HAP-1 (cell line): ENCODE results near the gene EFHC1.

Source experiments
- DNase-seq, 2 experiments: peaks; one replicate each; pipeline ENCODE4 v3.0.0-alpha.2; 2016 to 2020; ENCODE audit warnings: low spot score in 2 of 2
- H3K27me3 ChIP-seq: fragments of 250-450 bp; sonication (Bioruptor Pico); 2 replicates; pipeline ENCODE4 v1.5.1; 2020; ENCODE audit warnings: low read depth, mild to moderate bottlenecking, moderate library complexity
- H3K36me3 ChIP-seq: fragments of 250-450 bp; sonication (Bioruptor Pico); replicated peaks from 2 replicates; pipeline ENCODE4 v1.5.1; 2020; ENCODE audit warnings: mild to moderate bottlenecking
- H3K4me1 ChIP-seq: fragments of 250-450 bp; sonication (Bioruptor Pico); 2 replicates; pipeline ENCODE4 v1.5.1; 2020; ENCODE audit warnings: mild to moderate bottlenecking
- H3K4me3 ChIP-seq: fragments of 250-450 bp; sonication (Bioruptor Pico); 2 replicates; pipeline ENCODE4 v1.5.1; 2020; ENCODE audit warnings: mild to moderate bottlenecking, moderate library complexity
- H3K9me3 ChIP-seq: fragments of 250-450 bp; sonication (Bioruptor Pico); 2 replicates; pipeline ENCODE4 v1.5.1; 2020; ENCODE audit warnings: mild to moderate bottlenecking, moderate library complexity
- in situ Hi-C: fragments of 300-500 bp; cut with MboI; formaldehyde crosslinking; loops from 3 replicates; pipeline ENCODE4 v1.14.3; 2020; ENCODE audit warnings: low sequenced_read_pairs, inconsistent platforms, mixed read lengths

Gene EFHC1

DNA sequence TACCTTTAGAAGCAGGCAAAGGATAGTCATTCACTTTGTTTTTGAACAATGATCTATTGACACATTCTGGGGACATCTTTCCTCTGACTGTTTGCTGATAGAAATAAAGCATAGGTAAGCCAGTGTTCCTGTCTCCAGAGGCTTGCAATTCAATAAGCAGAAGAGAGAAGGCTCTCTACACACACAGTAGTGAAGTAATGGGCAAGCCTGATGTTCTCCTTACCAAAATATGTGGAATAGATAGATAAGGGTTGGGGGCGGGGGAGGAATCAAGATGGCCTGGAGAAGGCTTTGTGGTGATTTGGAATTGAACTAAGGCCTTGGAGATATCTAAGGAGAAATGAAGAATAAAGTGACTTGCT, 30.9 kb upstream of the EFHC1 start:
- no peaks in the 10 kb centered on the region for H3K36me3 ChIP-seq
- in situ Hi-C loops = no loop called here
- H3K27me3 ChIP-seq = no peaks in the 10 kb centered on the region
- no peak for DNase-seq
- H3K4me1 ChIP-seq = no peaks in the 10 kb centered on the region
- no peak overlapping the region for H3K4me3 ChIP-seq
- peaks cover 6% of the 10 kb centered on the region for H3K9me3 ChIP-seq

- Histone ChIP-seq H3K36me3 (no peaks in the 10 kb centered on the region), H3K9me3 (peaks cover 6% of the 10 kb centered on the region), H3K4me3 (no peak overlapping the region), H3K4me1 (no peaks in the 10 kb centered on the region), H3K27me3 (no peaks in the 10 kb centered on the region)
- in situ Hi-C loops = no loop called here
- DNase-seq = no peak
Measured at GRCh38 chr6:52389626-52390360, 30.3 kb upstream of the EFHC1 start.

DNA sequence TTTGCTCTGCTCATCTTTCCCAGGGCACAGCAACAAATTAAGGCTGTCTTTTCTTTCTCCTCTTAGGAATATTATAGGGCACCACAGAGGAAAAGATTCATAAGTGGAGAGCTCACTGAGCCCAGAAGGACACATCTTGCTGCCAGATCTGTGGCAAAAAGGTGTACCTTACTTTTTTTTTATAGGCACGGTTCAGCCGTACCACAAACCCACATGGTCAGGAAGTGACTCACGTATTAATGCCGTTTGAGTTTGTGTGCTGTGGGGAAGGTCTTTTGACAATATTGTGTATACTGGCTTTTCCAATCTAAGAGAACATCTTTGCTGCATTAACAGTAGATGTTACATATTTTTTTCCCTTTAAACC, 29.8 kb upstream of the EFHC1 start:
- Histone ChIP-seq H3K4me1 (no peaks in the 10 kb centered on the region), H3K27me3 (no peaks in the 10 kb centered on the region), H3K4me3 (no peak overlapping the region), H3K36me3 (no peaks in the 10 kb centered on the region), H3K9me3 (peaks cover 6% of the 10 kb centered on the region)
- in situ Hi-C loops = no loop called here
- DNase-seq = no peak

DNA sequence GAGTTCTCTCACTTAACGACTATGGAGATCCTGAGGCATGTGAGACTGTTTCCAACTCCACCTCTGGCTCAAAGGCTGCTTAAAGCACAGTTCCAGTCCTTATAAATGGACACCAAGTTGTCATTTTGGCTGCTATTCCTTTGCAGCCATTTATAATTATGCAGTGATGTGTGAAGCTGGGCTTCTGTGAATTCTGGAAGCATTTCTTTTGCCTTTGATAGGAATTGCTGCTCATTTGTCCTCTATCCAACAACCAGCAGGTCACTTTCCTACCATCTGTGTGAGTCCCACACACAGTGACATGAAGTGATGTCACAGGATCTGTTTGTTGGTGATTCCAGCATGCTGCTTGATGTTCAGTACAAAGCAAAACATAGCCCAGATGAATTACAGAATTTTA, 28.5 kb upstream of the EFHC1 start:
- in situ Hi-C loops = no loop called here
- H3K27me3 ChIP-seq = no peaks in the 10 kb centered on the region
- peaks cover 6% of the 10 kb centered on the region for H3K9me3 ChIP-seq
- H3K4me3 ChIP-seq = no peak overlapping the region
- no peak for DNase-seq
- peaks cover 4% of the 10 kb centered on the region for H3K4me1 ChIP-seq
- no peaks in the 10 kb centered on the region for H3K36me3 ChIP-seq

DNA sequence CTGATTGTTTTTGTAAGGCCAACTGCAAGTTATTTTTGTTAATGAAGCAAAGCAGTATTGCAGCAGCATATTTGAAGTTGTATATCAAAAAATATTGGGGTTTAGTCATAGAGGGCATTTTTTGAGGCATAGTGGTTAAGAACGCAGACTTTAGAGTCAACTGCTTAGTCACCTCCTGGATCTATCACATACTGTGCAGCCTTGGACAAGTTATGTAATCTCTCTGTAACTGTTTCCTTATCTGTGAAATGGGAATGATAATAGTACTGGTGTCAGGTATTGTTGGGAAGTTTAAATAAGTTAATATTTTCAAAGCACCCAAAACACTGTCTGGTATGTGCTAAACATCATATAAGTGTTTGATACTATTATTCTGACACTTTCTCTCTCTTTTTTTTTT, 27.2 kb upstream of the EFHC1 start:
- H3K36me3 ChIP-seq = no peaks in the 10 kb centered on the region
- peaks cover 2% of the 10 kb centered on the region for H3K9me3 ChIP-seq
- H3K4me1 ChIP-seq = peaks cover 7% of the 10 kb centered on the region
- in situ Hi-C loops = no loop called here
- no peak overlapping the region for H3K4me3 ChIP-seq
- H3K27me3 ChIP-seq = no peaks in the 10 kb centered on the region
- no peak for DNase-seq

- Histone ChIP-seq H3K27me3 (no peaks in the 10 kb centered on the region), H3K4me3 (no peak overlapping the region), H3K36me3 (no peaks in the 10 kb centered on the region), H3K9me3 (no peaks in the 10 kb centered on the region), H3K4me1 (peaks cover 7% of the 10 kb centered on the region)
- no peak for DNase-seq
- in situ Hi-C loops = no loop called here
Measured at GRCh38 chr6:52393780-52394179, 26.4 kb upstream of the EFHC1 start.

- DNase-seq = no peak
- Histone ChIP-seq H3K36me3 (no peaks in the 10 kb centered on the region), H3K9me3 (no peaks in the 10 kb centered on the region), H3K4me1 (peaks cover 7% of the 10 kb centered on the region), H3K27me3 (no peaks in the 10 kb centered on the region), H3K4me3 (no peak overlapping the region)
- in situ Hi-C loops = no loop called here
Measured at GRCh38 chr6:52394251-52394666, 25.9 kb upstream of the EFHC1 start.

GRCh38 chr6:52395969-52396368, 24.2 kb upstream of the EFHC1 start:
- in situ Hi-C loops = loop anchor here (5.0 kb wide), 1 partner anchor 109 kb away; no protein-coding TSS in a partner anchor
- Histone ChIP-seq H3K9me3 (no peaks in the 10 kb centered on the region), H3K27me3 (no peaks in the 10 kb centered on the region), H3K36me3 (no peaks in the 10 kb centered on the region), H3K4me3 (no peak overlapping the region), H3K4me1 (peaks cover 7% of the 10 kb centered on the region)
- DNase-seq = no peak

DNA sequence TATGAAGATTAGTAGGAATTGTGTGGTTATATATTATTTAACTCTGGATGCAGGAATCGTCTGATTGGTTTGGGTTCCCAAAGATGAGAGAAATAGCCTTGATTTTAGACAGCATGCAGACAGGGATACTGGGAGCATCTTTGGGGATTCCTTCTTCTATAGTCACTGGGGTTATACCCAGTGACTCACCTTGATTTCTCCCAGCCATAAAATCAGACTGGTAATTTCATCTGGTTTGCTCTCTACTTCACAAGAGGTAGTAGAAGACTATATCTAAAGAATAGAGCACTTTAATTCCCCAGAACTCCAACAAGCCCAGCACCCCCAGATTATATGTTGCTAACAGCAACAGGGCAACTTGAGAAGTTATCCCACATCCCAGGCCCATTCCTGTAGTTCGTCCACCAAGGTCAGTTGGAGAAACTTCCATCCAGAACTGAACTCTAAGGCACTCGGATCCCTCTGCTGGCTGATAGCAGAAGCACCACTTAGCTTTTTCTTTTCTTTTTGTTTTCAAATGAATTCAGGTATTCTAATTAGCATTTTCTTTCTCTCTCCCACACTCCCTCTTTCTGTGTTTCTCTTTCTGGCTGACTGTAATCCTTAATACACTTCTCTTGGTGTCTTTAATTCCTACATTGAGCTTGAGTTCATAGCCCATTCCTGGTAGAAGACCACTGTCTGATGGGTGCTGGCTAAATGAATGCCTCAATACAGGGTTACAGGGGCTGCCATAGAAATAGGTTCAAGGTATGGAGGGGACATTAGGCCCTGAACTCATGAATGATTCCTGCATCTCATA, 20.4 kb upstream of the EFHC1 start:
- no peaks in the 10 kb centered on the region for H3K27me3 ChIP-seq
- DNase-seq = peak; percentile 59 to 80
- no peaks in the 10 kb centered on the region for H3K36me3 ChIP-seq
- no peak overlapping the region for H3K4me3 ChIP-seq
- in situ Hi-C loops = loop anchor here (5.0 kb wide), 1 partner anchor 112 kb away; no protein-coding TSS in a partner anchor
- H3K4me1 ChIP-seq = peaks cover 7% of the 10 kb centered on the region
- no peaks in the 10 kb centered on the region for H3K9me3 ChIP-seq

GRCh38 chr6:52400313-52401041, 19.7 kb upstream of the EFHC1 start:
- Histone ChIP-seq H3K4me1 (peaks cover 7% of the 10 kb centered on the region), H3K36me3 (no peaks in the 10 kb centered on the region), H3K4me3 (no peak overlapping the region), H3K27me3 (no peaks in the 10 kb centered on the region), H3K9me3 (no peaks in the 10 kb centered on the region)
- DNase-seq = no peak
- in situ Hi-C loops = no loop called here

DNA sequence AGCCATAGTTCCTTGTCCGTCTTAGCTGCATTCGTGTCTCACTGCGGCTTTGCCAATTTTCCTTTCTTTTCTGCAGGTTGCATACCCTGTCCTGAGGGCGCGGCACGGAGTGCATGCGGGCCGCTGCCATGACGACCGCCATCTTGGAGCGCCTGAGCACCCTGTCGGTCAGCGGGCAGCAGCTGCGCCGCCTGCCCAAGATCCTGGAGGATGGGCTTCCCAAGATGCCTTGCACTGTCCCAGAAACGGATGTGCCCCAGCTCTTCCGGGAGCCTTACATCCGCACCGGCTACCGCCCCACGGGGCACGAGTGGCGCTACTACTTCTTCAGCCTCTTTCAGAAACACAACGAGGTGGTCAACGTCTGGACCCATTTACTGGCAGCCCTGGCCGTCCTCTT, 17.1 kb upstream of the EFHC1 start:
- no peak for DNase-seq
- H3K9me3 ChIP-seq = no peaks in the 10 kb centered on the region
- in situ Hi-C loops = no loop called here
- no peaks in the 10 kb centered on the region; the same call in 1 of the 2 replicates for H3K4me1 ChIP-seq
- no peak overlapping the region for H3K4me3 ChIP-seq
- no peaks in the 10 kb centered on the region for H3K27me3 ChIP-seq
- no peaks in the 10 kb centered on the region for H3K36me3 ChIP-seq

DNA sequence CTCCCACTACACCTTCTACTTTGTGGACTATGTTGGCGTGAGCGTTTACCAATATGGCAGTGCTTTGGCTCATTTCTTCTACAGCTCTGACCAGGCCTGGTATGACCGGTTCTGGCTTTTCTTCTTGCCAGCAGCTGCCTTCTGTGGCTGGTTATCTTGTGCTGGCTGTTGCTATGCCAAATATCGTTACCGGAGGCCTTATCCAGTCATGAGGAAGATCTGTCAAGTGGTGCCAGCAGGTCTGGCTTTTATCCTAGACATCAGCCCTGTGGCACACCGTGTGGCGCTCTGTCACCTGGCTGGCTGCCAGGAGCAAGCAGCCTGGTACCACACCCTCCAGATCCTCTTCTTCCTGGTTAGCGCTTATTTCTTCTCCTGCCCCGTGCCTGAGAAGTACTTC, 16.5 kb upstream of the EFHC1 start:
- in situ Hi-C loops = no loop called here
- no peaks in the 10 kb centered on the region for H3K9me3 ChIP-seq
- DNase-seq = no peak
- H3K27me3 ChIP-seq = no peaks in the 10 kb centered on the region
- H3K4me3 ChIP-seq = no peak overlapping the region
- no peaks in the 10 kb centered on the region for H3K36me3 ChIP-seq
- no peaks in the 10 kb centered on the region; the same call in 1 of the 2 replicates for H3K4me1 ChIP-seq

DNA sequence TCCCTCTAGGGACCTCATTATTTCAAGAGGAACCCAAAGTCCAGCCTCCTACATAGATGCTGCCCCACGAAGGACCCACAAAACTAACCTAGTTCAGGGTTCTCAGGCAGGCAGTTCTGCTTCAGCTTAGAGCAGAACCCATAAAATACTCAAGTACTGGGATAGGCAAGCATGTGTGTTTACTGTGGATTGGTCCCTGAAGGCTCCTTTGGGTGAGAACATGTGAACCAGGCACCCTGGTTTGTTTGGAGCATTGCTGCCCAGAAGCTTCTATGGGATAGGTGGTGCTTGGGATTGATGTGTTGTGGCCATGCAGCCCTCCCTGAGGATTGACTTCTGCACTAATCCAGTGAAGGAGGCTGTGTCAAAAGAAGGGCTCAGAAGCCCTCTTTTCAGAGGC, 14.9 kb upstream of the EFHC1 start:
- in situ Hi-C loops = no loop called here
- no peak for DNase-seq
- Histone ChIP-seq H3K9me3 (no peaks in the 10 kb centered on the region), H3K4me1 (peaks cover 5% of the 10 kb centered on the region), H3K27me3 (no peaks in the 10 kb centered on the region), H3K4me3 (no peak overlapping the region), H3K36me3 (no peaks in the 10 kb centered on the region)

DNA sequence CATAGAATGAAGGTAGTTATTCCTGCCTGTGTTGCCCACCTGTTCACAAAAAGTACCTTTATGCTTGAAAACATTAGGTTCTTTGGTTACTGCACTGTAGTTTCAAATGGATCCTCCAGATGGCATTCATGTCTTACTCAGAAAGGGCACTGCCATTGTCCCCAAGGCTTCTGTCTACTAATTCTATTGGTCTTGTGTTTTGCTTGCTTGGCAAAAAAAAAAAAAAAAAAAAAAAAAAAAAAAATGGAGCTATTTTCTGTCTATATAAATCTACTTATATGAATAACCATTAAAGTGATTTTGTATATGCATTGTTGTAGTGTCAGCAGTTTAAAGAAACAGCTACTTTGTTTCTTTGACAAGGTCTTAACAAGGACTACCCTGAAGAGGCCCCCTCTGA, 12.7 kb upstream of the EFHC1 start:
- peak; percentile 43 to 59 for DNase-seq
- Histone ChIP-seq H3K27me3 (no peaks in the 10 kb centered on the region), H3K36me3 (no peaks in the 10 kb centered on the region), H3K4me1 (peaks cover 5% of the 10 kb centered on the region), H3K9me3 (no peaks in the 10 kb centered on the region), H3K4me3 (no peak overlapping the region)
- in situ Hi-C loops = no loop called here
